Gastroesophageal sphincter (tissue), 3 donors: ENCODE results near the gene BCKDK.

Source experiments
- CTCF ChIP-seq, 4 experiments: fragments of 200-600 bp in 2 of 4; fragments of 450-650 bp in 2 of 4; sonication (generic) in 1 of 4; IDR thresholded peaks; one replicate each; pipeline ENCODE4 v1.5.1; 2017 to 2019; ENCODE audit warnings: antibody characterized with exemption in 4 of 4, mild to moderate bottlenecking in 2 of 4, moderate library complexity in 2 of 4
- POLR2A ChIP-seq, 2 donors: fragments of 450-650 bp; IDR thresholded peaks; one replicate each; pipeline ENCODE4 v1.6.1; 2017; ENCODE audit warnings: antibody characterized with exemption in 2 of 2, mild to moderate bottlenecking in 2 of 2, moderate library complexity in 1 of 2

DNA sequence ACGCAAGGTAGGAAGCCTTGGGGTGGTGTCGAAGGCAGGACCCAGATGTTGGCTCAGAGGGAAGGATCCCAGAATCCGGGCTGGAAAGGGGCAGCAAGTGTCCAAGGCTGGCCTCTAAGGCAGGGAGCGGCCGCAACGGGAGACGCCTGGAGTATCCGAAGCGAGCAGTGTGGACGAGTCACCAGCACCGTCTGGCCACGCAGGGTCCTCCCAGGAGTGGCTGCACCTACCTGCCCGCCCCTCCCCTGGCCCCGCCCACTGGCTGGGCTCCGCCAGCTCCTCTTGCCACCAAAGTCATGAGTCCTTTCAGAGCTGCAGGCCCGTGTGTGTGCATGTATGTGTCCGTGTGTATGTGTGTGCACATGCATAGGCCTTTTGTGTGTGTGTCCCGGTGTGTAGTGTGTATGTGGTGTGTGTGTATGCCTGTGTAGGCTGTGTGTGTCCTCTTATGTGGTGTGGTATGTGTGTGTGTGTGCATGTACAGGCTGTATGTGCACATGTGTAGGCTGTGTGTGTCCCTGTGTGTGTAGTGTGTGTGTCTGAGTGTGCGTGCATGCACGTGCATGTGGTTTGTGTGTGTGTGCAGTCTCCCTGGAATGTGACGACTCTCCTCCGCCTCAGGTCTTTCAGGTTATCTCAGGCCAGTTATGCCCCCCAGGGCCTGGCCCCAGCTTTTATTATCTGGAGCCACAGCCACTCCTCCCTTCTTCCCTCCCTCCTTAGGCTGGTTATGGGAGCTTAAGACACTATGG lies 27.5 kb downstream of the BCKDK start, which contains the start of gene PRSS8:
- no peak for TF ChIP-seq CTCF (IDR thresholded peaks at IDR 0.05)
- TF ChIP-seq POLR2A (IDR thresholded peaks at IDR 0.05), result no peak
